Astrocyte of the cerebellum (primary cell): ENCODE measurements around the gene ARFGEF2.

Source experiments
- DNase-seq: peaks from one replicate; pipeline ENCODE4 v3.0.0-alpha.2; 2011; ENCODE audit warnings: low read depth
- H3K4me3 ChIP-seq: 2 replicates; pipeline ENCODE4 v1.5.1; 2011; ENCODE audit warnings: mild to moderate bottlenecking, low read depth, low read length, moderate library complexity
- in situ Hi-C: cut with HindIII; loops from 2 replicates; pipeline ENCODE4 v1.10.0; 2017; ENCODE audit warnings: low sequenced_read_pairs
- TF ChIP-seq, protein P1 (sequence below): IDR thresholded peaks from 2 replicates; pipeline ENCODE4 v1.5.1; 2012; ENCODE audit warnings: low read length, low read depth, moderate library complexity, mild to moderate bottlenecking; ENCODE audit errors: missing control alignments

ARFGEF2 gene

DNA sequence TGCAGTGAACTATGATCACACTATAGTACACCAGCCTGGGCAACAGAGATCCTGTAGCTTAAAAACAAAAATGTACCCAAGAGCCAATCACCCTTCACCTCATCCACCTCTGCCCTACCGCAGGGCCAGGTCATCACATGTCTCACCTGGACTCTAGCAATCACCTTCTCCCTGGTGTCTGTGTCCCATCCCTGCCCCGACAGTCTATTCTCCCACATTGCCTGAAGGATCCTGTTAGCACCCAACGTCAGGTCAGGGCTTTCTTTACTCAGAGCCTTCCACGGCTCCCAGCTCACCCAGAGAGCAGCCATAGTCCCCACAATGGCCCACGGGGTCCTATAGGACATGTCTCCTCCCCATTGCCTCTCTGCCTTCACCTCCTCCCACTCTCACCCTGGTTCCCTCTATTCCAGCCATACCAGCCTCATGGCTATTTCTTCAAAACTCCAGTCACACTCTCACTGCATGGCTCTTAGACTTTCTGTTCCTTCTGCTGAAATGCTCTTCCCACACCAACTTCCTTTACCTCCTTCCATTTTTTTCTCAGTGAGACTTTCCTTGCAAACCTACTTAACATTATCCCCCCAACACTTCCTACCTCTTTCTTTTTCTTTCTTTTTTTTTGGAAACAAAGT lies 22.5 kb upstream of the ARFGEF2 start:
- no peak for DNase-seq
- H3K4me3 ChIP-seq = no peak overlapping the region
- TF ChIP-seq, protein P1, sequence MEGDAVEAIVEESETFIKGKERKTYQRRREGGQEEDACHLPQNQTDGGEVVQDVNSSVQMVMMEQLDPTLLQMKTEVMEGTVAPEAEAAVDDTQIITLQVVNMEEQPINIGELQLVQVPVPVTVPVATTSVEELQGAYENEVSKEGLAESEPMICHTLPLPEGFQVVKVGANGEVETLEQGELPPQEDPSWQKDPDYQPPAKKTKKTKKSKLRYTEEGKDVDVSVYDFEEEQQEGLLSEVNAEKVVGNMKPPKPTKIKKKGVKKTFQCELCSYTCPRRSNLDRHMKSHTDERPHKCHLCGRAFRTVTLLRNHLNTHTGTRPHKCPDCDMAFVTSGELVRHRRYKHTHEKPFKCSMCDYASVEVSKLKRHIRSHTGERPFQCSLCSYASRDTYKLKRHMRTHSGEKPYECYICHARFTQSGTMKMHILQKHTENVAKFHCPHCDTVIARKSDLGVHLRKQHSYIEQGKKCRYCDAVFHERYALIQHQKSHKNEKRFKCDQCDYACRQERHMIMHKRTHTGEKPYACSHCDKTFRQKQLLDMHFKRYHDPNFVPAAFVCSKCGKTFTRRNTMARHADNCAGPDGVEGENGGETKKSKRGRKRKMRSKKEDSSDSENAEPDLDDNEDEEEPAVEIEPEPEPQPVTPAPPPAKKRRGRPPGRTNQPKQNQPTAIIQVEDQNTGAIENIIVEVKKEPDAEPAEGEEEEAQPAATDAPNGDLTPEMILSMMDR = no peak
- in situ Hi-C loops = no loop called here

DNA sequence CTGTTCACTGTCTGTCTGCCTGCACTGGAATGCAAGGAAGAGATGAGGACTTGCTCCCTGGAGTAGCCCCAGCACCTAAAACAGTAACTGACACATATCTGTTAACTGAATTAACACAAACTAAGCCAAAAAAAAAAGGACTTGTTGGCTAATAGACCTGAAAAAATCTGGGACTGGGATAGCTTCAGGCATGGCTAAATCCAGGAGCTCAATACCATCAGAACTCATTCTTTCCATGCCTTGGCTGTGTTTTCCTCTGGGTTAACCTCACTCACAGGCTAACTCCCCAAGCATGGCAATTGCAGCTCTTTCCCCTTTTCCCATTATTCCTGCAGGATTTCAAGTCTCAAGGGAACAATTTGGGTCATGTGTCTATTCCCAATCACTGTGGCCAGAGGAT lies 21.6 kb upstream of the ARFGEF2 start:
- DNase-seq = no peak
- TF ChIP-seq, protein P1 = no peak
- no peak overlapping the region for H3K4me3 ChIP-seq
- in situ Hi-C loops = loop anchor here (25.0 kb wide), 1 partner anchor 238 kb away; no protein-coding TSS in a partner anchor

- in situ Hi-C loops = loop anchor here (25.0 kb wide), 1 partner anchor 239 kb away; no protein-coding TSS in a partner anchor
- no peak overlapping the region for H3K4me3 ChIP-seq
- no peak for DNase-seq
- TF ChIP-seq, protein P1 = no peak
Observed at GRCh38 chr20:48901326-48901725, 20.2 kb upstream of the ARFGEF2 start.

DNA sequence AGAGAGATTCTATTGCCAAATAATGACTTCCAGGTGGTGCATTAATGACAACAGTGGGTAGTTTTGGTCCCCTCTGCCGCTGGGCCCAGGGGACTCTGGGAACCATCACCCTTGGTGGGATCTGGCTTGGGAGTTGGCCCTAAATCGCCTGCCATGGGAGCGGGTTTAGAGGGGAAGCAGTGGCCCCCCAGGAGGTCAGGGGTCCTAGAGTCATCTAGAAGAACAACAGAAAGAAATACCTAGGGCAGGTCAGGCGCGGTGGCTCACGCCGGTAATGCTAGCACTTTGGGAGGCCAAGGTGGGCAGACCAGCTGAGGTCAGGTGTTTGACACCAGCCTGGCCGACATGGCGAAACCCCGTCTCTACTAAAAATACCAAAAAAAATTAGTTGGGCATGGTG lies 17.8 kb upstream of the ARFGEF2 start:
- in situ Hi-C loops = loop anchor here (25.0 kb wide), 1 partner anchor 241 kb away; no protein-coding TSS in a partner anchor
- DNase-seq = no peak
- TF ChIP-seq, protein P1 = no peak
- no peak overlapping the region for H3K4me3 ChIP-seq

DNA sequence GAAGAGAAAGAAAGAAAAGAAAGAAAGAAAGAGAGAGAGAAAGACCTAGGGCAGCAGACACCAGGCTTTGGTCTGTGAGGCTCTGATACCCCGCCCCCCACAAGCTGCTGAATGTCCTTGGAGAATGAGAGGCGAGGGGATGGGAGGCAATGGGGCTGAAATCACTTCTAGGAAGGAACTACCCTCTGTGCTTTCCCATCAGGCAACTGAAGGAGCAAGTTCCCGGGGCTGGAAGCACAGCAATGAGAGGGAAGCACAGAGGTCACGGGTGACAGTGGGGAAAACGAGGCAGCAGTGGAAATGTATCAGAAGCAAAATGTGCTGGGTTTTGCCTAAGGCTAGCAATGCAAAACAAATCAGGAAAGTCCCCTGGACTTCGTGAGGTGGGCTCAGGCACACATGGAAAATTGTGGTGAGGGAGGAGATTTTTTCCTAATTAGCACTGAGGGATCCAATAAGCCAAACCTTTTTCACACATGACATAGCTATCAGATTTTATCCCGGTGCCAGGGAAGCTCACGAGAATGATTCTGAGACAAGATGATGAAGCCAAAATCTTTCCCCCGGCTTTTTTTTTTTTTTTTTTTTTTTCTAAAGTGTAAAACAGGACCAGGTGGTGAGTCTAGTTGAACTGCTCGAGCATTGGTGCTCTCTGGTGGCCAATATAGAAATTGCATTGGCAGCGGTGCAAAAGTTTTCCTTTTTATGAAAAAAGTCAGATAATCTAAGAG lies 16.8 kb upstream of the ARFGEF2 start:
- DNase-seq = peak; percentile 58
- in situ Hi-C loops = loop anchor here (25.0 kb wide), 1 partner anchor 242 kb away; no protein-coding TSS in a partner anchor
- TF ChIP-seq, protein P1 = peak; percentile 78
- H3K4me3 ChIP-seq = no peak overlapping the region

GRCh38 chr20:48905297-48905647 lies 16.2 kb upstream of the ARFGEF2 start:
- no peak overlapping the region for H3K4me3 ChIP-seq
- in situ Hi-C loops = loop anchor here (25.0 kb wide), 1 partner anchor 243 kb away; no protein-coding TSS in a partner anchor
- no peak for DNase-seq
- TF ChIP-seq, protein P1 = no peak
